ENCODE results near the gene JCAD. TPM values are rescaled to one million over a fixed set of nuclear protein-coding genes. Genes with fewer than 3 reads are reported as not detected.

JCAD gene
- total and polyA plus RNA-seq, 10 of the 15 experiments (the other 5 are each of a cell fraction or from before 2014, with no cell fraction given): 0.28 TPM; not detected in 9

DNA sequence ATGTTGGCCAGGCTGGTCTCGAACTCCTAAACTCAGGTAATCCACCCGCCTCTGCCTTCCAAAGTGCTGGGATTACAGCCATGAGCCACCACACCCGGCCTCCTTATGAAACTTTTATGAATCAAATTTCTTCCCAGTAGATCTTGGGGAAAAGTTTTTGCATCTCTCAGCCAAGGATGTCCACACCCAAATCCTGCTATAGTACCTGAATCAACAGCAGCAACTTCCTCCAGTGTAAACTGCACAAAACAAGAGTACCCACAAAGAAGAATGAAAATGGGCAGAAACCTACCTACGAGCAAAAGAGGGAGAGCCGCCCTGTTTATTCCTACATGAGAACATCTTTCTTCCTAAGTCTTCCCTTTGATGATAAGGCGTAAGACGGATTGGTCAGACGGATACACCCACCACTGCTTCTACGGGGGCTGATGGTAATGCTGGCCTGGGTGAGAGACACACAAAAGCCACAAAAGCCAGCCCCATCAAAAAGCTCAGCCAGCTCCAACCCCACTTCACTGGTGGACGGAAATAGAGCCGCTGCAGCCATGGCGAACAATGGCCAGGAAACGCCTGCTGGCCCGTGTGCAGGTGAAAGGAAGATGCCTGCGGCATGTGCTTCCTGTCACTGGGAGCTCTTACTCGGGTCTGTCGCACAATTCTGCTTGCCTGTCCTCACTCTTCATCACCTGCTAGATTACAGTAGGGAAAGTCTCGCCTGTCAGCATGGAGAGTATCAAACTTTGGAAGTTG lies 10.4 kb downstream of the JCAD start:
- H2AFZ ChIP-seq (ENCODE audit: control insufficient read depth, low read depth, low read length): no peak overlapping the region
- no peak for DNase-seq (ENCODE audit: low read depth, low spot score)
- TF ChIP-seq ZNF687 (IDR thresholded peaks at IDR 0.05): no peak
- no peak for TF ChIP-seq NFIC (IDR thresholded peaks at IDR 0.05; ENCODE audit: low read depth, low read length)
- TF ChIP-seq ATF7 (IDR thresholded peaks at IDR 0.05; ENCODE audit: low read depth): no peak
- TF ChIP-seq GATAD2B (conservative IDR thresholded peaks at IDR 0.05; ENCODE audit: low read depth): no peak
- TF ChIP-seq SMC3 (IDR thresholded peaks at IDR 0.05; ENCODE audit: borderline replicate concordance, low read length): no peak
- TF ChIP-seq HDAC6 (IDR thresholded peaks at IDR 0.05; ENCODE audit: unreplicated experiment): no peak
- H3K9ac ChIP-seq (ENCODE audit: control insufficient read depth, insufficient read depth, low read length): no peak overlapping the region
- H3K27me3 ChIP-seq (replicated peaks in 1 of 2; ENCODE audit: control insufficient read depth in 2 of 2, insufficient read depth in 2 of 2, low read length in 1 of 2): peaks cover 3 to 10% of the 10 kb centered on the region in 2 experiments; a peak in 3 of 4 replicates
- ATAC-seq: no peak
- RAD21 ChIA-PET (ENCODE audit: unreplicated experiment): no interaction called here
- H4K20me1 ChIP-seq (ENCODE audit: control insufficient read depth, insufficient read depth): no peaks in the 10 kb centered on the region
- H3K9me3 ChIP-seq (replicated peaks; ENCODE audit: control insufficient read depth, insufficient read depth, low read length): no peaks in the 10 kb centered on the region
- H3K4me1 ChIP-seq (ENCODE audit: control insufficient read depth, insufficient read depth, low read length): no peaks in the 10 kb centered on the region
- CTCF ChIA-PET: interaction anchor here (1.0 kb wide), 1 partner anchor 67 kb away, joined by 3 read pairs; no protein-coding TSS in a partner anchor
- no peak overlapping the region for H3K27ac ChIP-seq (ENCODE audit: control insufficient read depth, insufficient read depth)
- 23% methylated on average over 18 of the region's 18 CpGs for WGBS (ENCODE audit: insufficient coverage, insufficient replicate concordance, low lambda C conversion rate, missing lambda C conversion rate)
- H3K79me2 ChIP-seq (ENCODE audit: control insufficient read depth, insufficient read depth, low read length): no peaks in the 10 kb centered on the region
- no peaks in the 10 kb centered on the region for H3K36me3 ChIP-seq (ENCODE audit: control insufficient read depth in 2 of 2, insufficient read depth in 2 of 2, low read length in 1 of 2)
- in situ Hi-C loops (cut with MboI) (no loop called here), intact Hi-C loops (cut with micrococcal nuclease; ENCODE audit: unreplicated experiment) (no loop called here)
- H3K4me3 ChIP-seq: no peak overlapping the region
- SMC1A ChIA-PET (ENCODE audit: uncharacterized antibody, unreplicated experiment): no interaction called here
- no peak overlapping the region for H3K4me2 ChIP-seq (ENCODE audit: control insufficient read depth, insufficient read depth)
- BruUV-seq (replicated peaks): no TSS peak
- POLR2A ChIA-PET: no interaction called here
- no peak for FAIRE-seq

Data from GM12878 (cell line).